Thyroid gland (tissue), 4 donors: Measurements from ENCODE around the gene RABL3. TPM values are rescaled to one million over a fixed set of nuclear protein-coding genes. Genes with fewer than 3 reads are reported as not detected.
A peak's percentile ranks its signal among the peaks of the same experiment; 100 is the strongest.

Experiments
- DNase-seq, 2 donors: peaks; one replicate each; pipeline ENCODE4 v3.0.0-alpha.2; 2019
- H3K27ac ChIP-seq, 3 donors: fragments of 200-600 bp; sonication (generic); 1 replicate in 2 of 3; 2 replicates in 1 of 3; pipeline ENCODE4 v1.5.1; 2016 to 2019; ENCODE audit warnings: mild to moderate bottlenecking in 1 of 3, moderate library complexity in 1 of 3
- H3K27me3 ChIP-seq: fragments of 200-600 bp; sonication (generic); one replicate; pipeline ENCODE4 v1.5.1; 2019
- H3K36me3 ChIP-seq, 2 donors: fragments of 200-600 bp; sonication (generic); one replicate each; pipeline ENCODE4 v1.5.1; 2016 to 2019
- H3K4me1 ChIP-seq, 2 donors: fragments of 200-600 bp; sonication (generic); one replicate each; pipeline ENCODE4 v1.5.1; 2017 to 2019
- H3K4me3 ChIP-seq, 3 donors: fragments of 200-600 bp; sonication (generic); replicated peaks in 1 of 3; 1 replicate in 2 of 3; 2 replicates in 1 of 3; pipeline ENCODE4 v1.5.1; 2016; ENCODE audit warnings: mild to moderate bottlenecking in 1 of 3
- H3K9me3 ChIP-seq: fragments of 200-600 bp; sonication (generic); one replicate; pipeline ENCODE4 v1.5.1; 2017
- POLR2A ChIP-seq, 2 donors: fragments of 450-650 bp; IDR thresholded peaks; one replicate each; pipeline ENCODE4 v1.6.1; 2017; ENCODE audit warnings: antibody characterized with exemption in 2 of 2, mild to moderate bottlenecking in 2 of 2, moderate library complexity in 1 of 2
- WGBS, 2 donors: methylation state at CpG; one replicate each; pipeline ENCODE4 v1.1.5; 2017; 5-methylcytosine and 5-hydroxymethylcytosine counted together
- intact Hi-C: fragments of 100-400 bp; cut with DNase I; formaldehyde crosslinking; loops from one replicate; pipeline ENCODE4 v1.15.1; 2023
- total RNA-seq, 4 donors: library from RNA; depleted of rRNA; stranded (reverse); fragments of >200 nt; gene quantifications; one replicate each; pipeline ENCODE4 v1.2.3, GENCODE V29; 2016
- TF ChIP-seq, protein P1 (sequence below), 6 experiments: fragments of 200-600 bp in 3 of 6; fragments of 450-650 bp in 3 of 6; sonication (generic) in 3 of 6; IDR thresholded peaks; one replicate each; pipeline ENCODE4 v1.5.1; 2016 to 2019; ENCODE audit warnings: antibody characterized with exemption in 6 of 6, mild to moderate bottlenecking in 2 of 6, inconsistent platforms in 1 of 6, moderate library complexity in 1 of 6

The RABL3 gene
- total RNA-seq, 4 donors from 2014 or later, result 24.3 to 59.5 (median 32.0) TPM

DNA sequence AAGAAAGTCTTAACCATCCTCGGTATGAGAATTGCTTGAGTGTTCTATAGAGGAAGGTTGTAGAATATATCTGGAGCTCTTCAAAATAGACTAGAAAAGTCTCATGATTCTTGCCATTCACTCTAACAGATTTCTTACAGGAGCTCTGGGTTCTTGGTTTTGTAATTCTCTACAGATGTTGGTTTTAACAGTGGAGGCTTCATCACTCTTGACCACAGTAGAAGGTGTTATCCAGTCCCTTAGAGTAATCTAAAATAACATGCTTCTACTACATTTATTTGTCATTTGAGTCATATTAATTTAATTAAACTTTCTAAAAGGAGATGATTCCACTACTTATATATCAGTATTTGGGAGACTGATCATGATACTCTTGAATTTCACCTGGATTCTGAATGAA is 9.9 kb upstream of the RABL3 start:
- Histone ChIP-seq H3K9me3 (no peaks in the 10 kb centered on the region), H3K4me3 (no peak overlapping the region), H3K4me1 (no peaks in the 10 kb centered on the region), H3K36me3 (peaks cover 0 to 2% of the 10 kb centered on the region in 2 donors), H3K27ac (no peak overlapping the region), H3K27me3 (no peaks in the 10 kb centered on the region)
- TF ChIP-seq, protein P1, sequence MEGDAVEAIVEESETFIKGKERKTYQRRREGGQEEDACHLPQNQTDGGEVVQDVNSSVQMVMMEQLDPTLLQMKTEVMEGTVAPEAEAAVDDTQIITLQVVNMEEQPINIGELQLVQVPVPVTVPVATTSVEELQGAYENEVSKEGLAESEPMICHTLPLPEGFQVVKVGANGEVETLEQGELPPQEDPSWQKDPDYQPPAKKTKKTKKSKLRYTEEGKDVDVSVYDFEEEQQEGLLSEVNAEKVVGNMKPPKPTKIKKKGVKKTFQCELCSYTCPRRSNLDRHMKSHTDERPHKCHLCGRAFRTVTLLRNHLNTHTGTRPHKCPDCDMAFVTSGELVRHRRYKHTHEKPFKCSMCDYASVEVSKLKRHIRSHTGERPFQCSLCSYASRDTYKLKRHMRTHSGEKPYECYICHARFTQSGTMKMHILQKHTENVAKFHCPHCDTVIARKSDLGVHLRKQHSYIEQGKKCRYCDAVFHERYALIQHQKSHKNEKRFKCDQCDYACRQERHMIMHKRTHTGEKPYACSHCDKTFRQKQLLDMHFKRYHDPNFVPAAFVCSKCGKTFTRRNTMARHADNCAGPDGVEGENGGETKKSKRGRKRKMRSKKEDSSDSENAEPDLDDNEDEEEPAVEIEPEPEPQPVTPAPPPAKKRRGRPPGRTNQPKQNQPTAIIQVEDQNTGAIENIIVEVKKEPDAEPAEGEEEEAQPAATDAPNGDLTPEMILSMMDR (IDR thresholded peaks at IDR 0.05), result no peak
- TF ChIP-seq POLR2A (IDR thresholded peaks at IDR 0.05), result no peak
- WGBS, 2 donors, result 86 to 97% methylated on average over 1 of the region's 1 CpG
- intact Hi-C loops, result no loop called here
- no peak for DNase-seq

DNA sequence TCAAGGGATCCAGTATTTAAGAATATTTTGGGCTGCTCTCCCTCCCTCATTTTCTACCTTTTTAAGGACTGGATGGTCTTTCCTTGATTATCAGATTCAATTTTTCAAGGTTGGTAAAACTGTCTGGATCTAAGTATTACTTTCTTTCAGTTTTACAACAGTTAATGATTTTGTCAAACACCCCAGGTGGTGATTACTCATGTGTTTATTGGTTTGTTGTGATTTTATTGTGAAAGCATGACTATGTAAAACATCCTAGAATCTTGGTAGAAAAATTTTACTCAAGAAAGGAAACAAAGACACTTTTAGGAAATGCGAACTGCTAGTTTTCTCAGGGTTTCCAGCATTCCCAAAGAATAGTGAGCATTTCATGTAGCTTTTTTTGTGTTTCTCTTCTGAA is 7.5 kb upstream of the RABL3 start:
- TF ChIP-seq, protein P1 (IDR thresholded peaks at IDR 0.05), result no peak
- TF ChIP-seq POLR2A (IDR thresholded peaks at IDR 0.05), result no peak
- Histone ChIP-seq H3K27ac (no peak overlapping the region), H3K4me3 (no peak overlapping the region), H3K27me3 (no peaks in the 10 kb centered on the region), H3K36me3 (peaks cover 0 to 2% of the 10 kb centered on the region in 2 donors), H3K9me3 (no peaks in the 10 kb centered on the region), H3K4me1 (no peaks in the 10 kb centered on the region)
- WGBS, 2 donors, result 98 to 99% methylated on average over 1 of the region's 1 CpG
- intact Hi-C loops, result no loop called here
- DNase-seq, result no peak

DNA sequence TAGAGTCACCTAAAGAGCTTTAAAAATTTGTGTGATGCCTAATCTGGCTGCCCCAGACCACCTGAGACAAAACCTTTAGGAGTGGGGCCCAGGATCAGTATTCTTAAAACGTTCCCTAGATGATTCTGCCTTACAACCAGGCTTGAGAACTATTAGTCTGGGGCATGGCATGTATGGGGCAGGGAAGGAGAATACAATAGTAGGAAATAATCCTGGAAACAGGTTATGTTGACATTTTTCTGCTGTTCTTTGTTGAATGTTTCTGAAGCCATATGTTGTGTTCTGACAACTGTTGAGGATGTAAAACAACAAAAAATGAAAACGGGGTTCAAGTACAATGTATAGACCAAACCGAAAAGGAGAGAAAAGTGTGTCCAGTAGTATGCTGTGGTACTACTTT is 3.1 kb upstream of the RABL3 start:
- H3K27me3 ChIP-seq, result no peaks in the 10 kb centered on the region
- TF ChIP-seq POLR2A (IDR thresholded peaks at IDR 0.05), result no peak
- TF ChIP-seq, protein P1 (IDR thresholded peaks at IDR 0.05), result no peak
- H3K4me1 ChIP-seq, result peaks cover 8 to 13% of the 10 kb centered on the region in 2 donors
- H3K9me3 ChIP-seq, result no peaks in the 10 kb centered on the region
- H3K36me3 ChIP-seq, result no peaks in the 10 kb centered on the region
- DNase-seq, result no peak
- intact Hi-C loops, result no loop called here
- no peak overlapping the region for H3K27ac ChIP-seq
- H3K4me3 ChIP-seq, result no peak overlapping the region
- 81 to 82% methylated on average over 3 of the region's 3 CpGs for WGBS, 2 donors

DNA sequence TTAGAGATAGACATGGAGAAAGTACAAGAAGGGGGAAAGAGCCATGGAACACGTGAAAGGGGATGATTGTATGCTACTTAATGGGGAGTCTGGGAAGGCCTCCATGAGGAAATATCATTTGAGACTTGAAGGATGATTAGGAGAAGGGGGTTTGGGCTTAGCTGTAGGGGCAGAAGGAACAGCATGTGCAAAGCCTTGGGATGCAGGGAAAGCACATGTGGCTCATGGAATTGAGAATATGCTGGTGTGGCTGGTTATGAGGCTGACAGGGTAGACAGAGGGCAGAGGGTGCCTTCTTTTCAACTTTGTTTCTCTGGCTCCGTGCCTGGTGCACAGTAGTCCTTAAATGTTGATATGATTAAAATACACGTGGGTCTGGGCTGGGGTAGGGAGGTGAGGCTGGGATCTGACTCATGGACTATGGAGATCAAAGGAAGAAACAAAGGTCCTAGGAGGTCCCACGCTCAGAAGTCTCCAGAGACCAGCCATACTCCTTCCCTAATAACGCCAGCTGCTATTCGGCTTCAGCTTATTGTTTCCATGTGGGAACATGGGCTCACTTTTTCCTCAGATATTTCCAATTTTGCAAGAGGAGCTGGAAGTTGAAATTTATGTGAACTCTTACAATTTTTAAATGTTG is 1.4 kb upstream of the RABL3 start:
- Histone ChIP-seq H3K4me3 (peak overlapping the region in 1 of 3 donors; percentile 95), H3K9me3 (no peaks in the 10 kb centered on the region), H3K27ac (peak overlapping the region in 1 of 3 donors; percentile 98), H3K27me3 (no peaks in the 10 kb centered on the region), H3K36me3 (no peaks in the 10 kb centered on the region), H3K4me1 (peaks cover 8 to 13% of the 10 kb centered on the region in 2 donors)
- intact Hi-C loops, result no loop called here
- no peak for DNase-seq
- WGBS, 2 donors, result 62 to 66% methylated on average over 6 of the region's 6 CpGs
- TF ChIP-seq, protein P1 (IDR thresholded peaks at IDR 0.05), result no peak

DNA sequence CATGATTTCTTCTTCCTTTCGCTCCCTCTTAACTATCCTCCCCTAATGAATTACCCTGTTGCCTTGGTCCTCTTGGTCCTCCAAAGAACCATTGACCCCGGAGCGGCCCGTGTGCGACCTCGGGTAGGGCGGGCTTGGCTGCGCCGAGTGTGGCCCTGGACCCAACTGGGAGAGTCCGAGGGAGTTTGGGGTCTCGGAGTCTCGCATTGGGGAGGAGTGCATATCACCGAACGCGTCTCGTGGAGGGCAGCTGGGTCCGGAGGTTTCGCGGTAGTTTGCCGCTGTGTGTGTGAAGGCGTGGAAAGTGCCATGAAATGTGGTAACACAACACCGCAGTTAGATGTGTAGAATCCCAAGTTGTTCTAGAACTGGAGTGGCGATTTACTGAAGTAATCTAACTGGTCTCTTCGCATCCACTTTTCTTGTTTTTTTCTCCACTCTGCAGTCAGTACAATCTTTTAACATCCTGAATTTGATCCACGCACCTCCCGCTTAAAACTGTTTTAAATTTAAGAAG is 591 bp upstream of the RABL3 start:
- intact Hi-C loops, result no loop called here
- H3K4me3 ChIP-seq, result peak overlapping the region; percentile 64 to 95 (median 93)
- H3K36me3 ChIP-seq, result no peaks in the 10 kb centered on the region
- no peak for TF ChIP-seq POLR2A (IDR thresholded peaks at IDR 0.05)
- TF ChIP-seq, protein P1 (IDR thresholded peaks at IDR 0.05), result no peak
- peaks cover 8 to 13% of the 10 kb centered on the region in 2 donors for H3K4me1 ChIP-seq
- DNase-seq, result no peak
- H3K27me3 ChIP-seq, result no peaks in the 10 kb centered on the region
- no peaks in the 10 kb centered on the region for H3K9me3 ChIP-seq
- H3K27ac ChIP-seq, result peak overlapping the region in 2 of 3 donors; percentile 94 to 98
- 1% methylated on average over 26 of the region's 26 CpGs for WGBS, 2 donors
